Measurements from ENCODE around the gene APOBEC4. TPM values are rescaled to one million over a fixed set of nuclear protein-coding genes. Genes with fewer than 3 reads are reported as not detected.

Gene APOBEC4
- total and polyA plus RNA-seq, 2 of the 13 experiments (the other 11 are each of a cell fraction or from before 2014, with no cell fraction given), result not detected

DNA sequence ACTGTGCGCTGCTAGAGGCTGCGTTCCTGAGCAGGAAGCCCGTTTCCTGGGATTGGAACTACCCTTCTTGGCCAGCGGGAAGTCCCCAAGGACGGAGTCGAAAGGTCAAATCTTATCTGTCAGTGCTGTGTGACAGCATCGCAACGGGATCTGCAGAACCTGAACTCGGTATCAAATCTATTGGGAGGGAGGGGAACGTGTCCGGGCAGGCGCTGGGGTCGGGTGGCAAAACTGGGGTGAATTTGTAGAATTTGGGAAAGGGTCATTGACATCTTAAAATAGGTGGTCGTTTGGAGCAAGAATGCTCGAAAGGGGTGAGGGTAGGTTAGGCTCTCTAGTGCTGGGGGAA is 16.8 kb downstream of the APOBEC4 start:
- FAIRE-seq, result no peak
- H3K36me3 ChIP-seq (replicated peaks in 1 of 2; ENCODE audit: control insufficient read depth in 1 of 2, insufficient read depth in 2 of 2, low read length in 2 of 2), result no peaks in the 10 kb centered on the region
- peaks cover 2% of the 10 kb centered on the region; the same call in 1 of the 2 replicates for H4K20me1 ChIP-seq (ENCODE audit: insufficient read depth, low read length)
- peak overlapping the region; percentile 89 to 97 (median 91) for H3K4me3 ChIP-seq (replicated peaks in 1 of 3; ENCODE audit: insufficient read depth in 1 of 3, low read depth in 2 of 3, low read length in 3 of 3)
- ATAC-seq, result no peak
- WGBS (ENCODE audit: low lambda C conversion rate), result under 1% methylated on average over 14 of the region's 15 CpGs
- H3K79me2 ChIP-seq (ENCODE audit: insufficient read depth, low read length), result peaks cover 46% of the 10 kb centered on the region
- DNase-seq (ENCODE audit: low spot score), result peak; percentile 61
- H3K9me3 ChIP-seq (ENCODE audit: low read length), result no peaks in the 10 kb centered on the region
- in situ Hi-C loops (cut with HindIII; ENCODE audit: extremely low pct_ligation_motif_present, low pct_unique_long_range_greater_than_20kb) (no loop called here), intact Hi-C loops (cut with micrococcal nuclease; ENCODE audit: unreplicated experiment) (loop anchor here (5.0 to 10.0 kb wide), 4 partner anchors 48 to 281 kb away; partner anchors contain the start of gene SMG7)
- H2AFZ ChIP-seq (ENCODE audit: low read length), result peak overlapping the region; percentile 97
- POLR2A ChIA-PET, result no interaction called here
- CTCF ChIA-PET (ENCODE audit: low intra/inter-chr PET ratio, low total read pairs), result no interaction called here
- no TSS peak for BruUV-seq (replicated peaks)
- H3K27ac ChIP-seq (ENCODE audit: extremely low read length, insufficient read depth, low read length), result peak overlapping the region; percentile 84
- no peaks in the 10 kb centered on the region for H3K27me3 ChIP-seq (ENCODE audit: control insufficient read depth in 1 of 2, insufficient read depth in 2 of 2, low read length in 2 of 2)
- H3K4me1 ChIP-seq (ENCODE audit: insufficient read depth, low read length), result peaks cover 76% of the 10 kb centered on the region
- peak overlapping the region; percentile 41 for H3K9ac ChIP-seq (ENCODE audit: insufficient read depth, low read depth, low read length)
- peak overlapping the region; percentile 79 for H3K4me2 ChIP-seq (ENCODE audit: low read depth, low read length)
- TF ChIP-seq GFI1 (CRISPR knock-in tag; IDR thresholded peaks at IDR 0.05; ENCODE audit: borderline replicate concordance) (peak; percentile 68; the same call in 1 of the 2 replicates), NR2F1 (CRISPR knock-in tag; IDR thresholded peaks at IDR 0.05) (0 out of 4 replicates have a peak, but pooled peaks of 1 of the 2 experiments have one; percentile 49), POGZ (CRISPR knock-in tag; IDR thresholded peaks at IDR 0.05) (0 out of 2 replicates have a peak, but pooled peaks have one; percentile 3), RELA (CRISPR knock-in tag; IDR thresholded peaks at IDR 0.05) (peak; percentile 84; the same call in 1 of the 2 replicates), MTA1 (CRISPR knock-in tag; IDR thresholded peaks at IDR 0.05; ENCODE audit: borderline replicate concordance) (0 out of 2 replicates have a peak, but pooled peaks have one; percentile 3), ZSCAN5A (CRISPR knock-in tag; IDR thresholded peaks at IDR 0.05; ENCODE audit: borderline replicate concordance) (0 out of 2 replicates have a peak, but pooled peaks have one; percentile 32), FOXC1 (CRISPR knock-in tag; IDR thresholded peaks at IDR 0.05; ENCODE audit: borderline replicate concordance) (no peak), ZNF746 (CRISPR knock-in tag; IDR thresholded peaks at IDR 0.05) (peak; percentile 42; the same call in 1 of the 2 replicates), RFXAP (CRISPR knock-in tag; IDR thresholded peaks at IDR 0.05; ENCODE audit: borderline replicate concordance) (no peak), SNAPC2 (CRISPR knock-in tag; IDR thresholded peaks at IDR 0.05) (no peak), ZNF441 (CRISPR knock-in tag; IDR thresholded peaks at IDR 0.05; ENCODE audit: borderline replicate concordance) (0 out of 2 replicates have a peak, but pooled peaks have one; percentile 57), HDAC1 (CRISPR knock-in tag; IDR thresholded peaks at IDR 0.05) (peak; percentile 43), SIN3A (IDR thresholded peaks at IDR 0.05; ENCODE audit: borderline replicate concordance, low read depth, low read length) (0 out of 2 replicates have a peak, but pooled peaks have one; percentile 14), KDM5A (IDR thresholded peaks at IDR 0.05; ENCODE audit: borderline replicate concordance, low read length) (peak; percentile 19), REL (CRISPR knock-in tag; conservative IDR thresholded peaks at IDR 0.05) (0 out of 2 replicates have a peak, but pooled peaks have one; percentile 11), YY1 (IDR thresholded peaks at IDR 0.05; ENCODE audit: insufficient read depth, insufficient replicate concordance, low read depth, low read length) (no peak), CAMTA2 (CRISPR knock-in tag; IDR thresholded peaks at IDR 0.05; ENCODE audit: borderline replicate concordance) (peak; percentile 20; the same call in 1 of the 2 replicates)
- TF ChIP-seq, protein P1, sequence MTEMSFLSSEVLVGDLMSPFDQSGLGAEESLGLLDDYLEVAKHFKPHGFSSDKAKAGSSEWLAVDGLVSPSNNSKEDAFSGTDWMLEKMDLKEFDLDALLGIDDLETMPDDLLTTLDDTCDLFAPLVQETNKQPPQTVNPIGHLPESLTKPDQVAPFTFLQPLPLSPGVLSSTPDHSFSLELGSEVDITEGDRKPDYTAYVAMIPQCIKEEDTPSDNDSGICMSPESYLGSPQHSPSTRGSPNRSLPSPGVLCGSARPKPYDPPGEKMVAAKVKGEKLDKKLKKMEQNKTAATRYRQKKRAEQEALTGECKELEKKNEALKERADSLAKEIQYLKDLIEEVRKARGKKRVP (CRISPR knock-in tag; IDR thresholded peaks at IDR 0.05), result 0 out of 4 replicates have a peak, but pooled peaks of 1 of the 2 experiments have one; percentile 25
